WTC11 (cell line): ENCODE results near the gene NRSN2. TPM values are rescaled to one million over a fixed set of nuclear protein-coding genes. Genes with fewer than 3 reads are reported as not detected.
A peak's percentile ranks its signal among the peaks of the same experiment; 100 is the strongest.
"Not testable (repeated sequence)": the region's sequence is repeated elsewhere in the genome, so short reads cannot be mapped to it uniquely, and the experiment has no call there.

Source experiments
- ATAC-seq: fragments of 200-7000 bp; cut with Tn5 transposase; 2 replicates; pipeline ENCODE4 v1.10.0; 2021; ENCODE audit warnings: mild to moderate bottlenecking, moderate library complexity
- CTCF ChIA-PET: fragments of 300-600 bp; sonication (Branson Sonifier 250); formaldehyde crosslinking; loops from one replicate; lab custom pipeline; 2021; ENCODE audit warnings: antibody characterized with exemption; lab: Charles Lee
- POLR2A ChIA-PET: fragments of 350-600 bp; sonication (Branson Sonifier 250); formaldehyde crosslinking; loops from one replicate; lab custom pipeline; 2021; ENCODE audit warnings: antibody characterized with exemption; lab: Charles Lee
- DNase-seq: peaks from one replicate; pipeline ENCODE4 v3.0.0; 2021; ENCODE audit warnings: low spot score
- H3K27ac Mint-ChIP-seq: 2 replicates; pipeline ENCODE4 v1.8.0; 2021; ENCODE audit warnings: mixed read lengths
- H3K27me3 Mint-ChIP-seq: 2 replicates; pipeline ENCODE4 v1.8.0; 2021; ENCODE audit warnings: low read depth, mild to moderate bottlenecking, moderate library complexity, mixed read lengths
- H3K36me3 Mint-ChIP-seq: 2 replicates; pipeline ENCODE4 v1.8.0; 2021; ENCODE audit warnings: mixed read lengths
- H3K4me1 Mint-ChIP-seq: 2 replicates; pipeline ENCODE4 v1.8.0; 2022; ENCODE audit warnings: mixed read lengths
- H3K4me3 Mint-ChIP-seq: 2 replicates; pipeline ENCODE4 v1.8.0; 2021; ENCODE audit warnings: mild to moderate bottlenecking, moderate library complexity, mixed read lengths
- H3K9me3 Mint-ChIP-seq: 2 replicates; pipeline ENCODE4 v1.8.0; 2021; ENCODE audit warnings: mixed read lengths
- ATF1 ChIP-seq: sonication (generic); formaldehyde crosslinking; IDR thresholded peaks from 2 replicates; pipeline ENCODE4 v1.8.1; 2023; ENCODE audit warnings: mild to moderate bottlenecking, moderate library complexity, missing genetic modification reagents
- ELF4 ChIP-seq: sonication (generic); formaldehyde crosslinking; IDR thresholded peaks from 2 replicates; pipeline ENCODE4 v1.8.1; 2022; ENCODE audit warnings: low read depth, mild to moderate bottlenecking, moderate library complexity, missing genetic modification reagents
- KAT7 ChIP-seq: sonication (generic); formaldehyde crosslinking; IDR thresholded peaks from 2 replicates; pipeline ENCODE4 v1.8.1; 2023; ENCODE audit warnings: missing genetic modification reagents, mild to moderate bottlenecking, borderline replicate concordance
- MYBL2 ChIP-seq: sonication (generic); formaldehyde crosslinking; IDR thresholded peaks from 2 replicates; pipeline ENCODE4 v1.8.1; 2023; ENCODE audit warnings: mild to moderate bottlenecking, moderate library complexity, missing genetic modification reagents
- NR3C1 ChIP-seq: sonication (generic); formaldehyde crosslinking; conservative IDR thresholded peaks from 2 replicates; pipeline ENCODE4 v1.8.1; 2023; ENCODE audit warnings: low read depth, mild to moderate bottlenecking, missing genetic modification reagents
- RORB ChIP-seq: fragments of 250-450 bp; sonication (Bioruptor Pico); IDR thresholded peaks from 2 replicates; pipeline ENCODE4 v1.9.0; 2021; ENCODE audit warnings: mild to moderate bottlenecking
- SOX15 ChIP-seq: fragments of 250-450 bp; sonication (Bioruptor Pico); IDR thresholded peaks from 2 replicates; pipeline ENCODE4 v1.9.0; 2021; ENCODE audit warnings: mild to moderate bottlenecking
- ZNF121 ChIP-seq: sonication (generic); formaldehyde crosslinking; IDR thresholded peaks from 2 replicates; pipeline ENCODE4 v1.8.0; 2023; ENCODE audit warnings: missing genetic modification reagents
- ZNF232 ChIP-seq: sonication (generic); formaldehyde crosslinking; IDR thresholded peaks from 2 replicates; pipeline ENCODE4 v1.8.0; 2022; ENCODE audit warnings: mild to moderate bottlenecking, missing genetic modification reagents
- ZNF263 ChIP-seq: sonication (generic); formaldehyde crosslinking; IDR thresholded peaks from 2 replicates; pipeline ENCODE4 v1.8.1; 2022; ENCODE audit warnings: low read depth, mild to moderate bottlenecking, moderate library complexity, missing genetic modification reagents
- total RNA-seq: library from RNA; stranded (reverse); gene quantifications from 3 replicates; pipeline ENCODE4 v1.2.3, GENCODE V29; 2021
- TF ChIP-seq, protein P1 (sequence below): fragments of 250-450 bp; sonication (Bioruptor Pico); IDR thresholded peaks from 2 replicates; pipeline ENCODE4 v1.9.0; 2021; ENCODE audit warnings: mild to moderate bottlenecking, borderline replicate concordance
- TF ChIP-seq, protein P2 (sequence below): sonication (generic); formaldehyde crosslinking; IDR thresholded peaks from 2 replicates; pipeline ENCODE4 v1.8.1; 2022; ENCODE audit warnings: low read depth, mild to moderate bottlenecking, moderate library complexity, missing genetic modification reagents, borderline replicate concordance
- TF ChIP-seq, protein P3 (sequence below): sonication (generic); formaldehyde crosslinking; IDR thresholded peaks from 2 replicates; pipeline ENCODE4 v1.8.1; 2022; ENCODE audit warnings: missing genetic modification reagents, borderline replicate concordance
- TF ChIP-seq, protein P4 (sequence below): sonication (generic); formaldehyde crosslinking; IDR thresholded peaks from 2 replicates; pipeline ENCODE4 v1.8.1; 2022; ENCODE audit warnings: mild to moderate bottlenecking, missing genetic modification reagents, moderate library complexity, borderline replicate concordance
- TF ChIP-seq, protein P5 (sequence below): sonication (generic); formaldehyde crosslinking; IDR thresholded peaks from 2 replicates; pipeline ENCODE4 v1.8.1; 2023; ENCODE audit warnings: mild to moderate bottlenecking, missing genetic modification reagents, moderate library complexity
- TF ChIP-seq, protein P6 (sequence below): fragments of 250-450 bp; sonication (Bioruptor Pico); IDR thresholded peaks from 2 replicates; pipeline ENCODE4 v2.1.2; 2022; ENCODE audit warnings: mild to moderate bottlenecking, moderate library complexity

Gene NRSN2
- total RNA-seq, 1 experiment from 2014 or later, result 23.0 TPM

DNA sequence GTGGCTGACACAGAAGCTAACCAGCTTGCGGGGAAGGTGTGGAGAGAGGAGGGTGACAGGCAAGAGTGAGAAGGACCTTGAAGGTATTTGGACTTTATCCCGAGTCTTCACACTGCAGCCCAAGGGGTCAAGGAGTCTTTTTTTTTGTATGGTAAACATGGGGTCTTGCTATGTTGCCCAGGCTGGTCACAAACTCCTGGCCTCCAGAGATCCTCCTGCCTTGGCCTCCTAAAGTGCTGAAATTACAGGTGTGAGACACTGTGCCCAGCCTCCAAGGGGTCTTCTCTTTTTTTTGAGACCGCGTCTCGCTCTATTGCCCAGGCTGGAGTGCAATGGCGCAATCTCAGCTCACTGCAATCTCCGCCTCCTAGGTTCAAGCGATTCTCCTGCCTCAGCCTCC lies 12.3 kb upstream of the NRSN2 start:
- peaks cover 75% of the 10 kb centered on the region for H3K27me3 Mint-ChIP-seq
- H3K4me3 Mint-ChIP-seq, result no peak overlapping the region
- no peak for DNase-seq
- no peaks in the 10 kb centered on the region for H3K9me3 Mint-ChIP-seq
- no peaks in the 10 kb centered on the region for H3K36me3 Mint-ChIP-seq
- ATAC-seq, result no peak
- peaks cover 14% of the 10 kb centered on the region for H3K4me1 Mint-ChIP-seq
- ChIA-PET POLR2A (interaction anchor here (1.0 kb wide), 1 partner anchor 12 kb away, joined by 5 read pairs; the partner anchor contains the start of gene NRSN2), CTCF (no interaction called here)
- H3K27ac Mint-ChIP-seq, result no peak overlapping the region
- no peak for TF ChIP-seq SOX15 (CRISPR knock-in tag)
- no peak for TF ChIP-seq ZNF263 (CRISPR knock-in tag)
- TF ChIP-seq ZNF121, result 0 out of 2 replicates have a peak, but pooled peaks have one; percentile 42
- TF ChIP-seq ELF4 (CRISPR knock-in tag), result 0 out of 2 replicates have a peak, but pooled peaks have one; percentile 15

DNA sequence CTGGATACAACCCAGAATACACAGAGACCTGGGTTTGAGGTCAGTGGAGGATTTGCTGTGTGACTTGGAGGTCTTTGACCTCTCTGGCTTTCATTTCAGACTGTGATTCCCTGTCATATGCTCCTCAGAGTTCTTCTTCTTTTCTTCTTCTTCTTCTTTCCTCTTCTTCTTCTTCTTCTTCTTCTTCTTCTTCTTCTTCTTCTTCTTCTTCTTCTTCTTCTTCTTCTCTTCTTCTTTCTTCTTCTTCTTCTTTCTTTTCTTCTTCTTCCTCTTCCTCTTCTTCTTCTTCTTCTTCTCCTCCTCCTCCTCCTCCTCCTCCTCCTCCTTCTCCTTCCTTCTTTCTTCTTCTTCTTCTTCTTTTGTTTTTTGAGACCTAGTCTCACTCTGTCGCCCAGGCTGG lies 10.9 kb upstream of the NRSN2 start:
- H3K9me3 Mint-ChIP-seq, H3K27ac Mint-ChIP-seq, POLR2A ChIA-PET, H3K36me3 Mint-ChIP-seq, ATAC-seq, H3K4me1 Mint-ChIP-seq, H3K4me3 Mint-ChIP-seq, DNase-seq, CTCF ChIA-PET: not testable (repeated sequence)
- H3K27me3 Mint-ChIP-seq, result peaks cover 90% of the 10 kb centered on the region

DNA sequence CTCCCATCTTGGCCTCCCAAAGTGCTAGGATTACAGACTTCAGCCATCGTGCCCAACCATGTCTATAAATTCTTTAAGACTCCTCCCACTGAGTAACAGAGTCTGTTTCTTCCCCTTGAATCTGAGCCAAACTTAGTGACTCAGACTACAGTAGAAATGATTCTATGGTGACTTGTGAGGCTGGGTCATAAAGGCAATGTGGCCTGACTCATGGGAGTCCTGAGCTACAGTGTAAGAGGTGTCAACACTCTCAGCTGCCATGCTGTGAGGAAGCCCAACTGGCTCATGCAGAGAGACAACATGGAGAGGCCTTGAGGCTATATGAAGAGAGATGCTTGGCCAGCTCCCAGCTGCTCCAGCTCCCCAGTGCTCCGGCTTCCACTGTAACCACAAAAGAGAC lies 5.2 kb upstream of the NRSN2 start:
- DNase-seq (no peak), ATAC-seq (no peak)
- peaks cover 71% of the 10 kb centered on the region for H3K27me3 Mint-ChIP-seq
- ChIA-PET CTCF (interaction anchor here (0.9 to 2.0 kb wide), 2 partner anchors 11 to 13 kb away, joined by 4 to 11 read pairs; no protein-coding TSS in a partner anchor), POLR2A (no interaction called here)
- no peaks in the 10 kb centered on the region; the same call in 1 of the 2 replicates for H3K9me3 Mint-ChIP-seq
- no peaks in the 10 kb centered on the region for H3K36me3 Mint-ChIP-seq
- H3K4me3 Mint-ChIP-seq, result no peak overlapping the region
- TF ChIP-seq, protein P1, sequence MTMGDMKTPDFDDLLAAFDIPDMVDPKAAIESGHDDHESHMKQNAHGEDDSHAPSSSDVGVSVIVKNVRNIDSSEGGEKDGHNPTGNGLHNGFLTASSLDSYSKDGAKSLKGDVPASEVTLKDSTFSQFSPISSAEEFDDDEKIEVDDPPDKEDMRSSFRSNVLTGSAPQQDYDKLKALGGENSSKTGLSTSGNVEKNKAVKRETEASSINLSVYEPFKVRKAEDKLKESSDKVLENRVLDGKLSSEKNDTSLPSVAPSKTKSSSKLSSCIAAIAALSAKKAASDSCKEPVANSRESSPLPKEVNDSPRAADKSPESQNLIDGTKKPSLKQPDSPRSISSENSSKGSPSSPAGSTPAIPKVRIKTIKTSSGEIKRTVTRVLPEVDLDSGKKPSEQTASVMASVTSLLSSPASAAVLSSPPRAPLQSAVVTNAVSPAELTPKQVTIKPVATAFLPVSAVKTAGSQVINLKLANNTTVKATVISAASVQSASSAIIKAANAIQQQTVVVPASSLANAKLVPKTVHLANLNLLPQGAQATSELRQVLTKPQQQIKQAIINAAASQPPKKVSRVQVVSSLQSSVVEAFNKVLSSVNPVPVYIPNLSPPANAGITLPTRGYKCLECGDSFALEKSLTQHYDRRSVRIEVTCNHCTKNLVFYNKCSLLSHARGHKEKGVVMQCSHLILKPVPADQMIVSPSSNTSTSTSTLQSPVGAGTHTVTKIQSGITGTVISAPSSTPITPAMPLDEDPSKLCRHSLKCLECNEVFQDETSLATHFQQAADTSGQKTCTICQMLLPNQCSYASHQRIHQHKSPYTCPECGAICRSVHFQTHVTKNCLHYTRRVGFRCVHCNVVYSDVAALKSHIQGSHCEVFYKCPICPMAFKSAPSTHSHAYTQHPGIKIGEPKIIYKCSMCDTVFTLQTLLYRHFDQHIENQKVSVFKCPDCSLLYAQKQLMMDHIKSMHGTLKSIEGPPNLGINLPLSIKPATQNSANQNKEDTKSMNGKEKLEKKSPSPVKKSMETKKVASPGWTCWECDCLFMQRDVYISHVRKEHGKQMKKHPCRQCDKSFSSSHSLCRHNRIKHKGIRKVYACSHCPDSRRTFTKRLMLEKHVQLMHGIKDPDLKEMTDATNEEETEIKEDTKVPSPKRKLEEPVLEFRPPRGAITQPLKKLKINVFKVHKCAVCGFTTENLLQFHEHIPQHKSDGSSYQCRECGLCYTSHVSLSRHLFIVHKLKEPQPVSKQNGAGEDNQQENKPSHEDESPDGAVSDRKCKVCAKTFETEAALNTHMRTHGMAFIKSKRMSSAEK, result no peak
- no peak for TF ChIP-seq NR3C1 (CRISPR knock-in tag)
- TF ChIP-seq, protein P2, sequence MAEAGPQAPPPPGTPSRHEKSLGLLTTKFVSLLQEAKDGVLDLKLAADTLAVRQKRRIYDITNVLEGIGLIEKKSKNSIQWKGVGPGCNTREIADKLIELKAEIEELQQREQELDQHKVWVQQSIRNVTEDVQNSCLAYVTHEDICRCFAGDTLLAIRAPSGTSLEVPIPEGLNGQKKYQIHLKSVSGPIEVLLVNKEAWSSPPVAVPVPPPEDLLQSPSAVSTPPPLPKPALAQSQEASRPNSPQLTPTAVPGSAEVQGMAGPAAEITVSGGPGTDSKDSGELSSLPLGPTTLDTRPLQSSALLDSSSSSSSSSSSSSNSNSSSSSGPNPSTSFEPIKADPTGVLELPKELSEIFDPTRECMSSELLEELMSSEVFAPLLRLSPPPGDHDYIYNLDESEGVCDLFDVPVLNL (CRISPR knock-in tag), result no peak
- no peak for TF ChIP-seq MYBL2
- TF ChIP-seq ZNF232 (CRISPR knock-in tag), result no peak
- no peak for TF ChIP-seq ATF1 (CRISPR knock-in tag)
- TF ChIP-seq, protein P3, sequence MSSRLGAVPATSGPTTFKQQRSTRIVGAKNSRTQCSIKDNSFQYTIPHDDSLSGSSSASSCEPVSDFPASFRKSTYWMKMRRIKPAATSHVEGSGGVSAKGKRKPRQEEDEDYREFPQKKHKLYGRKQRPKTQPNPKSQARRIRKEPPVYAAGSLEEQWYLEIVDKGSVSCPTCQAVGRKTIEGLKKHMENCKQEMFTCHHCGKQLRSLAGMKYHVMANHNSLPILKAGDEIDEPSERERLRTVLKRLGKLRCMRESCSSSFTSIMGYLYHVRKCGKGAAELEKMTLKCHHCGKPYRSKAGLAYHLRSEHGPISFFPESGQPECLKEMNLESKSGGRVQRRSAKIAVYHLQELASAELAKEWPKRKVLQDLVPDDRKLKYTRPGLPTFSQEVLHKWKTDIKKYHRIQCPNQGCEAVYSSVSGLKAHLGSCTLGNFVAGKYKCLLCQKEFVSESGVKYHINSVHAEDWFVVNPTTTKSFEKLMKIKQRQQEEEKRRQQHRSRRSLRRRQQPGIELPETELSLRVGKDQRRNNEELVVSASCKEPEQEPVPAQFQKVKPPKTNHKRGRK (CRISPR knock-in tag), result no peak
- TF ChIP-seq, protein P4, sequence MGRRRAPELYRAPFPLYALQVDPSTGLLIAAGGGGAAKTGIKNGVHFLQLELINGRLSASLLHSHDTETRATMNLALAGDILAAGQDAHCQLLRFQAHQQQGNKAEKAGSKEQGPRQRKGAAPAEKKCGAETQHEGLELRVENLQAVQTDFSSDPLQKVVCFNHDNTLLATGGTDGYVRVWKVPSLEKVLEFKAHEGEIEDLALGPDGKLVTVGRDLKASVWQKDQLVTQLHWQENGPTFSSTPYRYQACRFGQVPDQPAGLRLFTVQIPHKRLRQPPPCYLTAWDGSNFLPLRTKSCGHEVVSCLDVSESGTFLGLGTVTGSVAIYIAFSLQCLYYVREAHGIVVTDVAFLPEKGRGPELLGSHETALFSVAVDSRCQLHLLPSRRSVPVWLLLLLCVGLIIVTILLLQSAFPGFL (CRISPR knock-in tag), result no peak
- TF ChIP-seq, protein P5, sequence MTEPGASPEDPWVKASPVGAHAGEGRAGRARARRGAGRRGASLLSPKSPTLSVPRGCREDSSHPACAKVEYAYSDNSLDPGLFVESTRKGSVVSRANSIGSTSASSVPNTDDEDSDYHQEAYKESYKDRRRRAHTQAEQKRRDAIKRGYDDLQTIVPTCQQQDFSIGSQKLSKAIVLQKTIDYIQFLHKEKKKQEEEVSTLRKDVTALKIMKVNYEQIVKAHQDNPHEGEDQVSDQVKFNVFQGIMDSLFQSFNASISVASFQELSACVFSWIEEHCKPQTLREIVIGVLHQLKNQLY (CRISPR knock-in tag), result no peak
- no peak for TF ChIP-seq KAT7 (CRISPR knock-in tag)
- TF ChIP-seq, protein P6, sequence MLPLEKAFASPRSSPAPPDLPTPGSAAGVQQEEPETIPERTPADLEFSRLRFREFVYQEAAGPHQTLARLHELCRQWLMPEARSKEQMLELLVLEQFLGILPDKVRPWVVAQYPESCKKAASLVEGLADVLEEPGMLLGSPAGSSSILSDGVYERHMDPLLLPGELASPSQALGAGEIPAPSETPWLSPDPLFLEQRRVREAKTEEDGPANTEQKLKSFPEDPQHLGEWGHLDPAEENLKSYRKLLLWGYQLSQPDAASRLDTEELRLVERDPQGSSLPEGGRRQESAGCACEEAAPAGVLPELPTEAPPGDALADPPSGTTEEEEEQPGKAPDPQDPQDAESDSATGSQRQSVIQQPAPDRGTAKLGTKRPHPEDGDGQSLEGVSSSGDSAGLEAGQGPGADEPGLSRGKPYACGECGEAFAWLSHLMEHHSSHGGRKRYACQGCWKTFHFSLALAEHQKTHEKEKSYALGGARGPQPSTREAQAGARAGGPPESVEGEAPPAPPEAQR (CRISPR knock-in tag), result no peak
- TF ChIP-seq RORB (CRISPR knock-in tag), result no peak
- no peak overlapping the region for H3K27ac Mint-ChIP-seq
- peaks cover 5% of the 10 kb centered on the region for H3K4me1 Mint-ChIP-seq
